PC-3 (cell line): ENCODE results near the gene OPTN. TPM values are rescaled to one million over a fixed set of nuclear protein-coding genes. Genes with fewer than 3 reads are reported as not detected.

Experiments used
- ATAC-seq: fragments of 200-7000 bp; cut with Tn5 transposase; 2 replicates; pipeline ENCODE4 v1.9.1; 2020; ENCODE audit warnings: mild to moderate bottlenecking, moderate library complexity
- BruUV-seq: library from RNA; stranded (reverse); fragments of 400-500 nt; replicated peaks from 2 replicates; lab custom pipeline; 2021; lab: Mats Ljungman, UMichigan
- CTCF ChIA-PET: fragments of 300-600 bp; sonication (Branson Sonifier 250); formaldehyde crosslinking; loops from one replicate; lab custom pipeline; 2022; ENCODE audit warnings: antibody characterized with exemption; lab: Charles Lee
- POLR2A ChIA-PET: fragments of 300-600 bp; sonication (Branson Sonifier 250); formaldehyde crosslinking; loops from one replicate; lab custom pipeline; 2022; ENCODE audit warnings: antibody characterized with exemption; ENCODE audit not compliant: unreplicated experiment; lab: Charles Lee
- DNase-seq: peaks from one replicate; pipeline ENCODE4 v3.0.0-alpha.2; 2015
- H2AFZ ChIP-seq: fragments of 300-600 bp; sonication (generic); 2 replicates; pipeline ENCODE4 v1.6.0; 2016; ENCODE audit warnings: antibody characterized with exemption, low read length
- H3F3A ChIP-seq: fragments of 300-600 bp; sonication (generic); one replicate; pipeline ENCODE4 v1.6.0; 2017; ENCODE audit warnings: antibody characterized with exemption, low read length, control low read depth, mild to moderate bottlenecking; ENCODE audit not compliant: unreplicated experiment
- H3K27ac ChIP-seq: fragments of 300-600 bp; sonication (generic); 2 replicates; pipeline ENCODE4 v1.5.1; 2016; ENCODE audit warnings: mild to moderate bottlenecking, low read length
- H3K27me3 ChIP-seq: fragments of 300-600 bp; sonication (generic); 2 replicates; pipeline ENCODE4 v1.6.1; 2016; ENCODE audit warnings: low read length, mixed read lengths
- H3K36me3 ChIP-seq: fragments of 300-600 bp; sonication (generic); 2 replicates; pipeline ENCODE4 v1.6.1; 2016; ENCODE audit warnings: low read depth, mixed run types, low read length, mixed read lengths
- H3K4me1 ChIP-seq: fragments of 300-600 bp; sonication (generic); 2 replicates; pipeline ENCODE4 v1.5.1; 2016; ENCODE audit warnings: low read length; ENCODE audit not compliant: insufficient read depth
- H3K4me2 ChIP-seq: fragments of 300-600 bp; sonication (generic); 2 replicates; pipeline ENCODE4 v1.6.0; 2016; ENCODE audit warnings: low read length
- H3K4me3 ChIP-seq: fragments of 300-600 bp; sonication (generic); 2 replicates; pipeline ENCODE4 v1.5.1; 2016; ENCODE audit warnings: mild to moderate bottlenecking, low read length, mixed read lengths
- H3K79me2 ChIP-seq: fragments of 300-600 bp; sonication (generic); 2 replicates; pipeline ENCODE4 v1.6.1; 2017; ENCODE audit warnings: low read length, mixed read lengths
- H3K9ac ChIP-seq: fragments of 300-600 bp; sonication (generic); 2 replicates; pipeline ENCODE4 v1.6.0; 2016; ENCODE audit warnings: mild to moderate bottlenecking, low read length
- H3K9me2 ChIP-seq: fragments of 300-600 bp; sonication (generic); replicated peaks from 2 replicates; pipeline ENCODE4 v1.6.1; 2016; ENCODE audit warnings: mixed run types, low read length, mixed read lengths
- H3K9me3 ChIP-seq: fragments of 300-600 bp; sonication (generic); 2 replicates; pipeline ENCODE4 v1.6.1; 2016; ENCODE audit warnings: low read length, mixed read lengths
- H4K20me1 ChIP-seq: fragments of 300-600 bp; sonication (generic); 2 replicates; pipeline ENCODE4 v1.6.1; 2016; ENCODE audit warnings: low read length, mixed read lengths
- CTCF ChIP-seq: fragments of 300-600 bp; sonication (generic); conservative IDR thresholded peaks from 2 replicates; pipeline ENCODE4 v1.5.1; 2017; ENCODE audit warnings: antibody characterized with exemption, low read depth, mild to moderate bottlenecking, low read length
- EZH2 ChIP-seq: fragments of 300-600 bp; sonication (generic); IDR thresholded peaks from one replicate; pipeline ENCODE4 v1.6.1; 2017; ENCODE audit warnings: antibody characterized with exemption, mild to moderate bottlenecking, low read length; ENCODE audit not compliant: unreplicated experiment
- EZH2phosphoT487 ChIP-seq: fragments of 300-600 bp; sonication (generic); IDR thresholded peaks from 2 replicates; pipeline ENCODE4 v1.6.1; 2018; ENCODE audit warnings: mild to moderate bottlenecking, antibody characterized with exemption, low read length, borderline replicate concordance
- intact Hi-C: fragments of 100-400 bp; cut with micrococcal nuclease; formaldehyde crosslinking; loops from 2 replicates; pipeline ENCODE4 v1.9.0; 2023
- total RNA-seq: library from RNA; depleted of rRNA; stranded (reverse); fragments of >200 nt; gene quantifications from 2 replicates; pipeline ENCODE4 v1.2.3, GENCODE V29; 2014

Gene OPTN
- total RNA-seq, 1 experiment from 2014 or later, result 7.9 TPM

- Histone ChIP-seq H3K36me3 (no peaks in the 10 kb centered on the region), H3K79me2 (no peaks in the 10 kb centered on the region), H3K27ac (no peak overlapping the region), H3K9me2 (no peaks in the 10 kb centered on the region), H3K9ac (no peak overlapping the region), H3K4me1 (no peaks in the 10 kb centered on the region), H2AFZ (no peak overlapping the region), H3K4me2 (no peak overlapping the region), H3K9me3 (no peaks in the 10 kb centered on the region), H4K20me1 (no peaks in the 10 kb centered on the region), H3K4me3 (no peak overlapping the region), H3K27me3 (no peaks in the 10 kb centered on the region), H3F3A (no peaks in the 10 kb centered on the region)
- BruUV-seq, result no TSS peak
- ATAC-seq (no peak), DNase-seq (peak; percentile 13)
- POLR2A ChIA-PET, result no interaction called here
- intact Hi-C loops, result loop anchor here (10.0 kb wide), 1 partner anchor 139 kb away; no protein-coding TSS in a partner anchor
- TF ChIP-seq EZH2, result no peak
- TF ChIP-seq EZH2phosphoT487, result no peak
- CTCF ChIA-PET, result interaction anchor here (0.6 kb wide), 1 partner anchor 58 kb away, joined by 3 read pairs; no protein-coding TSS in a partner anchor
These were observed 46.0 kb upstream of the OPTN start for GRCh38 chr10:13053794-13054462.

DNA sequence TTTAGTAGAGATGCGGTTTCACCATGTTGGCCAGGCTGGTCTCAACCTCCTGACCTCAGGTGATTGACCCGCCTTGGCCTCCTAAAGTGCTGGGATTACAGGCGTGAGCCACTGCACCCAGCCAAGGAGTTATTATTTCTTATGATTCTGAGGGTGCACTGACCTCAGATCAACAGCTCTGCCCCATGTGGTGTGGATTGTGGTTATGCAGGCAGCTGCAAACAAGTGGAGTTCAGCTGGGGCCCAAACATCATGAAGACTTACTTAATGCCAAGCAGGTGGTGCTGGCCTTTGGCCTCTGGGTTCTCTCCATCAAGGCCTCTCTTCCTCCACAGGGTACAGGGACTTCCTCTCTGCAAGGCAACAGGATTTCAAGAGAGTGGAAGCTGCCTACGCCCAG, 45.1 kb upstream of the OPTN start:
- no peaks in the 10 kb centered on the region for H3F3A ChIP-seq
- ChIA-PET CTCF (interaction anchor here (0.6 kb wide), 1 partner anchor 790 kb away, joined by 5 read pairs; no protein-coding TSS in a partner anchor), POLR2A (no interaction called here)
- no peaks in the 10 kb centered on the region for H3K9me2 ChIP-seq
- H3K9me3 ChIP-seq, result no peaks in the 10 kb centered on the region
- H3K36me3 ChIP-seq, result no peaks in the 10 kb centered on the region
- no peaks in the 10 kb centered on the region for H4K20me1 ChIP-seq
- H2AFZ ChIP-seq, result no peak overlapping the region
- ATAC-seq (no peak), DNase-seq (no peak)
- no peaks in the 10 kb centered on the region for H3K27me3 ChIP-seq
- BruUV-seq, result no TSS peak
- no peak overlapping the region for H3K27ac ChIP-seq
- no peak for TF ChIP-seq CTCF
- TF ChIP-seq EZH2phosphoT487, result no peak
- TF ChIP-seq EZH2, result no peak
- no peak overlapping the region for H3K4me3 ChIP-seq
- no peak overlapping the region for H3K4me2 ChIP-seq
- no peaks in the 10 kb centered on the region for H3K4me1 ChIP-seq
- intact Hi-C loops, result loop anchor here (5.0 to 10.0 kb wide), 2 partner anchors 140 to 338 kb away; no protein-coding TSS in a partner anchor
- H3K9ac ChIP-seq, result no peak overlapping the region
- H3K79me2 ChIP-seq, result no peaks in the 10 kb centered on the region

DNA sequence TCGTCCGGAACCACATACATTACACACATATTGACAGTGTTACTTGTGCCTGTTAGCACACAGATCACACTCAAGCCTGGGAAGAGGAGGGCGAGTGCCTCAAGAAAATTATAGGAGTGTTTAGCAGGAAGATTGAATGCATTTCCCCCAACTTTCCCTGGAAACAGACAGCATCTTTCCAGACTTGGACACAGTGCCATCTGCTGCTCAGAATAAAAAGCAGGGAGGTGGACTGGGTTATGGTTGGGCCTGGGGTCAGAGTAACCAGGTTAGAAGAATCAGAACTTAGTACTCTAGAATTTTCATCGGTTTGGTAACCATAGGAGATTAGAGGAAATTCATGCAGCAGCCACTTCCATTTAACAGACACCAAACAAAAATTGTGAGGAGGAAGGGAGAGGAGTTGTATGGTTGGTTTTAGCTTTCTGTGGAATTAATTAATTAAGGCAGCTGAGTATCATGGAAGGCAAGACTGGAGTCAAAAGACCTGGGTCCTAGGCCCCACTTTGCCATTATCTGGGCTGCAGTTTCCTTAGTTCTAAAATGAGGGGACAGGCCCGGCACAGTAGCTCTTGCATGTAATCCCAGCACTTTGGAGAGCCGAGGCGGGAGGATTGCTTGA, 43.4 kb upstream of the OPTN start:
- no peaks in the 10 kb centered on the region for H3K9me2 ChIP-seq
- peak; percentile 48 for ATAC-seq
- no peak overlapping the region for H3K27ac ChIP-seq
- no peaks in the 10 kb centered on the region for H3K79me2 ChIP-seq
- peak; percentile 47 for DNase-seq
- no peaks in the 10 kb centered on the region for H3K4me1 ChIP-seq
- H3K4me3 ChIP-seq, result no peak overlapping the region
- no peaks in the 10 kb centered on the region for H3K9me3 ChIP-seq
- H4K20me1 ChIP-seq, result no peaks in the 10 kb centered on the region
- BruUV-seq, result no TSS peak
- ChIA-PET POLR2A (no interaction called here), CTCF (interaction anchor here (0.6 to 0.9 kb wide), 2 partner anchors 18 to 349 kb away, joined by 3 to 4 read pairs; no protein-coding TSS in a partner anchor)
- H3K27me3 ChIP-seq, result no peaks in the 10 kb centered on the region
- no peak overlapping the region for H2AFZ ChIP-seq
- H3K9ac ChIP-seq, result no peak overlapping the region
- intact Hi-C loops, result loop anchor here (5.0 to 10.0 kb wide), 2 partner anchors 142 to 339 kb away; no protein-coding TSS in a partner anchor
- no peak overlapping the region for H3K4me2 ChIP-seq
- H3F3A ChIP-seq, result no peaks in the 10 kb centered on the region
- H3K36me3 ChIP-seq, result no peaks in the 10 kb centered on the region
- TF ChIP-seq CTCF (peak; percentile 57), EZH2 (no peak)
